ENCODE measurements around the gene PDZD8. TPM values are rescaled to one million over a fixed set of nuclear protein-coding genes. Genes with fewer than 3 reads are reported as not detected.

PDZD8 gene
- total RNA-seq, 1 donor from 2014 or later = 31.3 TPM

DNA sequence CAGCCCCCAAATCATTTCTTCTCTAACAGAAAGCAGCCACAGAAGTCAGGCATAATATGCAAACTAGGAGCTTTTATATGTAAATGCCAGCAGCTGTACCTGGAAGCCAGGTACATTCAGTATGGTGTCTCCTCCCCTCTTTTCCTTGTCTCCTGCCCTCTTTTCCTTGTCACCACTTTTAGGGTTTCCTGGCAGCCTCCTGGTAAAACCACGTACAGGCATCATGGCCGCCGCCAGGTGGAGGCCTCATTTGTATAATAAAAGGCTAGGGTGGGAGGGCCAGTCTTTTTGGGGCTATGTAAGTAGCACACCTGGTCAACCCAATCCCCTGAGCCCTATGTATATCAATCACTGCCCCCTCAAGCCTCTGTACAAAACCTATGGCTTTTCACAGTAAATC, 28.7 kb downstream of the PDZD8 start:
- Mint-ChIP-seq H3K4me3 (ENCODE audit: unreplicated experiment) (no peak overlapping the region), H3K36me3 (ENCODE audit: low read depth, unreplicated experiment) (no peaks in the 10 kb centered on the region), H3K27me3 (ENCODE audit: low read depth, unreplicated experiment) (no peaks in the 10 kb centered on the region), H3K4me1 (ENCODE audit: low read depth, unreplicated experiment) (peaks cover 18% of the 10 kb centered on the region), H3K27ac (ENCODE audit: unreplicated experiment) (no peak overlapping the region), H3K9me3 (ENCODE audit: unreplicated experiment) (no peaks in the 10 kb centered on the region)
- Histone ChIP-seq H3K79me2 (ENCODE audit: insufficient read depth, low read length) (peaks cover 82% of the 10 kb centered on the region), H4K20me1 (ENCODE audit: insufficient read depth, low read length) (peaks cover 63% of the 10 kb centered on the region), H2AFZ (ENCODE audit: low read depth, low read length) (no peak overlapping the region), H3K4me2 (ENCODE audit: low read length) (no peak overlapping the region), H3K27ac (ENCODE audit: low read depth, low read length) (no peak overlapping the region), H3K9ac (ENCODE audit: low read length) (no peak overlapping the region), H3K4me3 (ENCODE audit: insufficient read depth, low read depth, low read length) (no peak overlapping the region), H3K9me3 (ENCODE audit: insufficient read depth, low read depth, low read length) (no peaks in the 10 kb centered on the region), H3K36me3 (ENCODE audit: insufficient read depth, low read length) (no peaks in the 10 kb centered on the region), H3K4me1 (ENCODE audit: insufficient read depth, low read length) (peaks cover 18% of the 10 kb centered on the region), H3K27me3 (ENCODE audit: insufficient read depth, low read length) (no peaks in the 10 kb centered on the region)
- DNase-seq (ENCODE audit: low read depth) (no peak), FAIRE-seq (no peak)
- TF ChIP-seq EZH2 (IDR thresholded peaks at IDR 0.05; ENCODE audit: insufficient read depth, low read length) = no peak
- TF ChIP-seq, protein P1, sequence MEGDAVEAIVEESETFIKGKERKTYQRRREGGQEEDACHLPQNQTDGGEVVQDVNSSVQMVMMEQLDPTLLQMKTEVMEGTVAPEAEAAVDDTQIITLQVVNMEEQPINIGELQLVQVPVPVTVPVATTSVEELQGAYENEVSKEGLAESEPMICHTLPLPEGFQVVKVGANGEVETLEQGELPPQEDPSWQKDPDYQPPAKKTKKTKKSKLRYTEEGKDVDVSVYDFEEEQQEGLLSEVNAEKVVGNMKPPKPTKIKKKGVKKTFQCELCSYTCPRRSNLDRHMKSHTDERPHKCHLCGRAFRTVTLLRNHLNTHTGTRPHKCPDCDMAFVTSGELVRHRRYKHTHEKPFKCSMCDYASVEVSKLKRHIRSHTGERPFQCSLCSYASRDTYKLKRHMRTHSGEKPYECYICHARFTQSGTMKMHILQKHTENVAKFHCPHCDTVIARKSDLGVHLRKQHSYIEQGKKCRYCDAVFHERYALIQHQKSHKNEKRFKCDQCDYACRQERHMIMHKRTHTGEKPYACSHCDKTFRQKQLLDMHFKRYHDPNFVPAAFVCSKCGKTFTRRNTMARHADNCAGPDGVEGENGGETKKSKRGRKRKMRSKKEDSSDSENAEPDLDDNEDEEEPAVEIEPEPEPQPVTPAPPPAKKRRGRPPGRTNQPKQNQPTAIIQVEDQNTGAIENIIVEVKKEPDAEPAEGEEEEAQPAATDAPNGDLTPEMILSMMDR (IDR thresholded peaks at IDR 0.05; ENCODE audit: insufficient read depth, low read depth, low read length) = no peak

DNA sequence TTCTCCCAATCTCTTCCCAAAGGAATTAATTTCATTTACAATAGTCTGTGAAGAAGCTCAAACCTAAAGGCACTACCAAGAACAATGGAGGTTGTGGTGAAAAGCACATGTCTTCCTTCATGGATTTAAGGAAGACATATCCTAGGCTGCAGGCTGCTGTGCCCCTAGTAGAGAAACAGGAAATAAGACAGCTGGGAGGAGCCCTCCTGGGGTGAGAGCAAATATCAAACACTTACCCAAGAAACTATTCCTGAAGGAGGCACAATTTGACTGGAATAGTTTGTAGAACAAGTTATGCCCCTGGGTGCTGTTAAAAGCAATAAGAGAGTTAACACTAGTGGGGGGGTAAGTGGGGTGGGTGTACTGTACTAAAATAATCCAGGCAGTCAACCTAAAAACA, 30.1 kb downstream of the PDZD8 start:
- H3K27me3 Mint-ChIP-seq (ENCODE audit: low read depth, unreplicated experiment) = no peaks in the 10 kb centered on the region
- H3K9ac ChIP-seq (ENCODE audit: low read length) = no peak overlapping the region
- H3K27ac ChIP-seq (ENCODE audit: low read depth, low read length) = no peak overlapping the region
- peaks cover 84% of the 10 kb centered on the region for H3K79me2 ChIP-seq (ENCODE audit: insufficient read depth, low read length)
- peak overlapping the region; percentile 9 for H3K4me2 ChIP-seq (ENCODE audit: low read length)
- no peak for DNase-seq (ENCODE audit: low read depth)
- no peaks in the 10 kb centered on the region for H3K27me3 ChIP-seq (ENCODE audit: insufficient read depth, low read length)
- H4K20me1 ChIP-seq (ENCODE audit: insufficient read depth, low read length) = peaks cover 64% of the 10 kb centered on the region
- no peak for FAIRE-seq
- no peak overlapping the region for H3K27ac Mint-ChIP-seq (ENCODE audit: unreplicated experiment)
- no peaks in the 10 kb centered on the region for H3K36me3 Mint-ChIP-seq (ENCODE audit: low read depth, unreplicated experiment)
- H3K4me1 ChIP-seq (ENCODE audit: insufficient read depth, low read length) = peaks cover 18% of the 10 kb centered on the region
- H3K4me3 ChIP-seq (ENCODE audit: insufficient read depth, low read depth, low read length) = no peak overlapping the region
- H3K36me3 ChIP-seq (ENCODE audit: insufficient read depth, low read length) = no peaks in the 10 kb centered on the region
- no peak overlapping the region for H3K4me3 Mint-ChIP-seq (ENCODE audit: unreplicated experiment)
- H2AFZ ChIP-seq (ENCODE audit: low read depth, low read length) = no peak overlapping the region
- no peaks in the 10 kb centered on the region for H3K9me3 ChIP-seq (ENCODE audit: insufficient read depth, low read depth, low read length)
- no peaks in the 10 kb centered on the region for H3K9me3 Mint-ChIP-seq (ENCODE audit: unreplicated experiment)
- TF ChIP-seq, protein P1 (IDR thresholded peaks at IDR 0.05; ENCODE audit: insufficient read depth, low read depth, low read length) = no peak
- no peak for TF ChIP-seq EZH2 (IDR thresholded peaks at IDR 0.05; ENCODE audit: insufficient read depth, low read length)
- peaks cover 18% of the 10 kb centered on the region for H3K4me1 Mint-ChIP-seq (ENCODE audit: low read depth, unreplicated experiment)

DNA sequence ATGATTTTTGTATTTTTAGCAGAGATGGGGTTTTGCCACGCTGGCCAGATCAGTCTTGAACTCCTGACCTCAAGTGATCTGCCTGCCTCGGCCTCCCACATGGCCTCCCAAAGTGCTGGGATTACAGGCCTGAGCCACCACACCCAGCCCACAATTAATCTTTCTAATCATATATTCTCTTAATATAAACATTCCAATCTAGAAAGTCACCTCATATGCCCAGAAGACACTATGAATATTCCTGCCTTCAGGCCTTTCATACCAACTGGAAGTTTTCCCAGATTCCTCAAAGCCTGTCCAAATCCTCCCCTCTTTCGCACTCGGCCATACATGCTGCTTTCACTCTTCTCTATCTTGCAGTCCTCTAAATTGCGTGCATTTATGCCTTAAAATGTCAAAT, 32.6 kb downstream of the PDZD8 start:
- no peaks in the 10 kb centered on the region for H3K27me3 Mint-ChIP-seq (ENCODE audit: low read depth, unreplicated experiment)
- TF ChIP-seq, protein P1 (IDR thresholded peaks at IDR 0.05; ENCODE audit: insufficient read depth, low read depth, low read length) = no peak
- TF ChIP-seq EZH2 (IDR thresholded peaks at IDR 0.05; ENCODE audit: insufficient read depth, low read length) = no peak
- H3K27me3 ChIP-seq (ENCODE audit: insufficient read depth, low read length) = no peaks in the 10 kb centered on the region
- no peaks in the 10 kb centered on the region for H3K9me3 Mint-ChIP-seq (ENCODE audit: unreplicated experiment)
- H3K27ac Mint-ChIP-seq (ENCODE audit: unreplicated experiment) = no peak overlapping the region
- peak overlapping the region; percentile 83 for H3K4me2 ChIP-seq (ENCODE audit: low read length)
- H3K36me3 Mint-ChIP-seq (ENCODE audit: low read depth, unreplicated experiment) = no peaks in the 10 kb centered on the region
- peak overlapping the region; percentile 56 for H3K27ac ChIP-seq (ENCODE audit: low read depth, low read length)
- H3K4me1 Mint-ChIP-seq (ENCODE audit: low read depth, unreplicated experiment) = peaks cover 22% of the 10 kb centered on the region
- H3K4me1 ChIP-seq (ENCODE audit: insufficient read depth, low read length) = peaks cover 18% of the 10 kb centered on the region
- peak; percentile 88 for DNase-seq (ENCODE audit: low read depth)
- H3K79me2 ChIP-seq (ENCODE audit: insufficient read depth, low read length) = peaks cover 78% of the 10 kb centered on the region
- H3K9ac ChIP-seq (ENCODE audit: low read length) = peak overlapping the region; percentile 46
- no peak overlapping the region for H2AFZ ChIP-seq (ENCODE audit: low read depth, low read length)
- peaks cover 60% of the 10 kb centered on the region for H4K20me1 ChIP-seq (ENCODE audit: insufficient read depth, low read length)
- peaks cover 7% of the 10 kb centered on the region for H3K36me3 ChIP-seq (ENCODE audit: insufficient read depth, low read length)
- no peak overlapping the region for H3K4me3 ChIP-seq (ENCODE audit: insufficient read depth, low read depth, low read length)
- H3K4me3 Mint-ChIP-seq (ENCODE audit: unreplicated experiment) = no peak overlapping the region
- FAIRE-seq = no peak
- no peaks in the 10 kb centered on the region for H3K9me3 ChIP-seq (ENCODE audit: insufficient read depth, low read depth, low read length)
